ENCODE measurements around the gene MPC2.
"Not testable (repeated sequence)": the region's sequence is repeated elsewhere in the genome, so short reads cannot be mapped to it uniquely, and the experiment has no call there.

The MPC2 gene

GRCh38 chr1:167898578-167899222, 38.2 kb downstream of the MPC2 start:
- Histone ChIP-seq H3K27ac (replicated peaks) (no peak overlapping the region), H3K4me3 (replicated peaks; ENCODE audit: insufficient read depth, low read length) (no peak overlapping the region), H3K27me3 (ENCODE audit: insufficient read depth, poor library complexity, severe bottlenecking) (no peaks in the 10 kb centered on the region)
- DNase-seq (ENCODE audit: low read depth in 1 of 2, low spot score in 1 of 2) = no peak
- TF ChIP-seq GABPA (IDR thresholded peaks at IDR 0.05; ENCODE audit: low read depth) (no peak), REST (IDR thresholded peaks at IDR 0.05; ENCODE audit: insufficient replicate concordance, low read depth) (no peak), SPI1 (IDR thresholded peaks at IDR 0.05; ENCODE audit: borderline replicate concordance, low read depth) (no peak), CTCF (IDR thresholded peaks at IDR 0.05; ENCODE audit: insufficient read depth, low read length) (no peak), POLR2AphosphoS5 (IDR thresholded peaks at IDR 0.05; ENCODE audit: low read depth) (no peak)

DNA sequence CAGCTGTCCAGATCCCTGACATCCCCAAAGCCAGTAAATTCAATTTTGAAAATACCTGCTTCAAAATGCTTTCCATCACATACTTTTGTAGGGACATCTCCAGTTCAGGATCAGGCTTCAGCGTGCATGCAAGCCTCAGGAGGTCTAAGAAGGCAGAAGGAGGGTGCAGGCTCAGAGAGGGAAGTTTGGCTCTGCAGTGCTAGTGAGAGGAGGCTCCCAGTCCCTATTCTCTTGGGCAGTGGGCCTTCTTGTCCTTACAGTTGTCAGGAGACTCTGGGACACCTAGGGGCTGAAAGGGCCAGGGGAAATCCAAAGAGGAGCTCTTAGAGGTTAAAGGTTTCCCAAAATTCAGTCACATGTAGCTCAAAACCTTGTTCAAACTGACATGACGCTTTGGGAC, 43.1 kb downstream of the MPC2 start:
- DNase-seq (ENCODE audit: low read depth in 1 of 2, low spot score in 1 of 2) = peak in 1 of 2 experiments; percentile 51
- H3K27me3 ChIP-seq (ENCODE audit: insufficient read depth, poor library complexity, severe bottlenecking) = no peaks in the 10 kb centered on the region
- TF ChIP-seq CTCF (IDR thresholded peaks at IDR 0.05; ENCODE audit: insufficient read depth, low read length) = no peak
- TF ChIP-seq SPI1 (IDR thresholded peaks at IDR 0.05; ENCODE audit: borderline replicate concordance, low read depth) = no peak
- no peak for TF ChIP-seq POLR2AphosphoS5 (IDR thresholded peaks at IDR 0.05; ENCODE audit: low read depth)
- no peak for TF ChIP-seq REST (IDR thresholded peaks at IDR 0.05; ENCODE audit: insufficient replicate concordance, low read depth)
- no peak for TF ChIP-seq GABPA (IDR thresholded peaks at IDR 0.05; ENCODE audit: low read depth)
- H3K27ac ChIP-seq (replicated peaks) = peak overlapping the region; percentile 20
- H3K4me3 ChIP-seq (replicated peaks; ENCODE audit: insufficient read depth, low read length) = no peak overlapping the region

- no peak overlapping the region for H3K27ac ChIP-seq (replicated peaks)
- no peak overlapping the region for H3K4me3 ChIP-seq (replicated peaks; ENCODE audit: insufficient read depth, low read length)
- TF ChIP-seq POLR2AphosphoS5 (IDR thresholded peaks at IDR 0.05; ENCODE audit: low read depth) (no peak), SPI1 (IDR thresholded peaks at IDR 0.05; ENCODE audit: borderline replicate concordance, low read depth) (no peak), CTCF (IDR thresholded peaks at IDR 0.05; ENCODE audit: insufficient read depth, low read length) (no peak), GABPA (IDR thresholded peaks at IDR 0.05; ENCODE audit: low read depth) (no peak), REST (IDR thresholded peaks at IDR 0.05; ENCODE audit: insufficient replicate concordance, low read depth) (no peak)
- no peaks in the 10 kb centered on the region for H3K27me3 ChIP-seq (ENCODE audit: insufficient read depth, poor library complexity, severe bottlenecking)
- no peak for DNase-seq (ENCODE audit: low read depth in 1 of 2, low spot score in 1 of 2)
These were observed 46.5 kb downstream of the MPC2 start for GRCh38 chr1:167890400-167890799.

DNA sequence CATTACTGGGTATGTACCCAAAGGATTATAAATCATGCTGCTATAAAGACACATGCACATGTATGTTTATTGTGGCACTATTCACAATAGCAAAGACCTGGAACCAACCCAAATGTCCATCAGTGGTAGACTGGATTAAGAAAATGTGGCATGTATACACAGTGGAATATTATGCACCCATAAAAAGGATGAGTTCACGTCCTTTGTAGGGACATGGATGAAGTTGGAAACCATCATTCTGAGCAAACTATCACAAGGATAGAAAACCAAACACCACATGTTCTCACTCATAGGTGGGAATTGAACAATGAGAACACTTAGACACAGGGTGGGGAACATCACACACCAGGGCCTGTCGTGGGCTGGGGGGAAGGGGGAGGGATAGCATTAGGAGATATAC, 49.7 kb downstream of the MPC2 start:
- H3K27ac ChIP-seq (replicated peaks); DNase-seq (ENCODE audit: low read depth in 1 of 2, low spot score in 1 of 2); H3K27me3 ChIP-seq (ENCODE audit: insufficient read depth, poor library complexity, severe bottlenecking); H3K4me3 ChIP-seq (replicated peaks; ENCODE audit: insufficient read depth, low read length): not testable (repeated sequence)
